Aorta (tissue), 5 donors: Measurements from ENCODE around the gene ZDHHC13. TPM values are rescaled to one million over a fixed set of nuclear protein-coding genes. Genes with fewer than 3 reads are reported as not detected.
"Not testable (repeated sequence)": the region's sequence is repeated elsewhere in the genome, so short reads cannot be mapped to it uniquely, and the experiment has no call there.

Source experiments
- ATAC-seq: fragments of 200-7000 bp; cut with Tn5 transposase; one replicate; pipeline ENCODE4 v1.9.1; 2022; ENCODE audit warnings: moderate library complexity; ENCODE audit not compliant: low FRiP score
- DNase-seq, 2 donors: peaks; one replicate each; pipeline ENCODE4 v3.0.0-alpha.2; 2020
- H3K27ac ChIP-seq, 2 donors: one replicate each; pipeline ENCODE4 v1.5.1; 2013; ENCODE audit warnings: low read length in 2 of 2, mild to moderate bottlenecking in 2 of 2, moderate library complexity in 2 of 2, control low read depth in 1 of 2, inconsistent platforms in 1 of 2, low read depth in 1 of 2
- H3K27me3 ChIP-seq, 2 donors: one replicate each; pipeline ENCODE4 v1.6.1; 2013; ENCODE audit warnings: control low read depth in 1 of 2, low read length in 1 of 2, mild to moderate bottlenecking in 1 of 2, moderate library complexity in 1 of 2; ENCODE audit not compliant: insufficient read depth in 2 of 2, control insufficient read depth in 1 of 2
- H3K36me3 ChIP-seq, 2 donors: one replicate each; pipeline ENCODE4 v1.6.1; 2013; ENCODE audit warnings: control low read depth in 1 of 2, low read length in 1 of 2, mild to moderate bottlenecking in 1 of 2; ENCODE audit not compliant: insufficient read depth in 2 of 2, control insufficient read depth in 1 of 2
- H3K4me1 ChIP-seq, 2 donors: one replicate each; pipeline ENCODE4 v1.6.1; 2013; ENCODE audit warnings: low read length in 2 of 2, control low read depth in 1 of 2, mild to moderate bottlenecking in 1 of 2, moderate library complexity in 1 of 2; ENCODE audit not compliant: insufficient read depth in 2 of 2, control insufficient read depth in 1 of 2
- H3K4me3 ChIP-seq, 2 donors: one replicate each; pipeline ENCODE4 v1.5.1; 2013; ENCODE audit warnings: low read length in 2 of 2, control low read depth in 1 of 2, mild to moderate bottlenecking in 1 of 2
- H3K9me3 ChIP-seq: one replicate; pipeline ENCODE4 v1.6.1; 2013; ENCODE audit warnings: mild to moderate bottlenecking, low read length; ENCODE audit not compliant: control insufficient read depth
- WGBS, 2 donors: extraction: QIAGEN DNeasy Blood & Tissue Kit; methylation state at CpG; one replicate each; pipeline ENCODE4 v1.1.7; 2013; 5-methylcytosine and 5-hydroxymethylcytosine counted together
- intact Hi-C, 2 donors: fragments of 100-400 bp; cut with DNase I; formaldehyde crosslinking; loops; one replicate each; pipeline versions ENCODE4 v1.14.2 to v1.15.0; 2022
- polyA plus RNA-seq, 2 donors: library from polyadenylated mRNA; stranded (reverse); fragments of 200-250 nt; gene quantifications; one replicate each; pipeline ENCODE4 v1.2.3, GENCODE V29; 2013
- total RNA-seq, 2 donors: library from RNA; stranded (reverse); fragmentation: NEBNext Ultra II Directional; extraction: Animal tissue kit (Norgen Biotek cat#: 25700); gene quantifications; one replicate each; pipeline ENCODE4 v1.2.1, GENCODE V29; 2021
- donor health status: healthy with polysubstance abuse.
- donor health status: Bipolar disorder and iron deficiency.
- donor health status: DM: no; HTN: no; CAD: no.
- donor health status: DM: no; HTN: no; CAD: no.
- donor health status: DM: yes; HTN: yes; CAD: no.

The ZDHHC13 gene
- total and polyA plus RNA-seq, 4 donors = 3.3 to 14.7 (median 7.7) TPM

DNA sequence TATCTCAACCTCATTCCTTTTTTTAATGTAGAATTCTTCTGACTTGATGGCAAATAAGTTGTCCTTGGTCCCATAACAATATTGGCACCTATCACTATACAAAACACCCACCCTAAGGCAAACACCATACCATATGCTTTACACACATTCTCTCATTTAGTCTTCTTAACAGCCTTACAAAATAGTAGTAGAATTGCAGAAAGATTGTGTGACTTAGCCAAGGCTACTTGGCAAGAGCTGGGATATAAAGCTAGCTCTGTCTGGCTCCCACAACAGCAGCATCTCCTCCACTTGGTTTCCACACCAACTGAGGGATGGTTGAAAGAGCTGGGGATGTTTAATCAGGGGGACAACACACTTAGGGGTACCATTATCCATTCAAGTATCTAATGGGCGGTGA, 9.8 kb upstream of the ZDHHC13 start:
- Histone ChIP-seq H3K27ac (no peak overlapping the region), H3K36me3 (no peaks in the 10 kb centered on the region), H3K27me3 (peaks cover 0 to 7% of the 10 kb centered on the region in 2 donors), H3K9me3 (no peaks in the 10 kb centered on the region), H3K4me3 (no peak overlapping the region), H3K4me1 (no peaks in the 10 kb centered on the region)
- no peak for DNase-seq
- 98 to 100% methylated on average over 1 of the region's 1 CpG for WGBS, 2 donors
- intact Hi-C loops = no loop called here
- ATAC-seq = no peak

DNA sequence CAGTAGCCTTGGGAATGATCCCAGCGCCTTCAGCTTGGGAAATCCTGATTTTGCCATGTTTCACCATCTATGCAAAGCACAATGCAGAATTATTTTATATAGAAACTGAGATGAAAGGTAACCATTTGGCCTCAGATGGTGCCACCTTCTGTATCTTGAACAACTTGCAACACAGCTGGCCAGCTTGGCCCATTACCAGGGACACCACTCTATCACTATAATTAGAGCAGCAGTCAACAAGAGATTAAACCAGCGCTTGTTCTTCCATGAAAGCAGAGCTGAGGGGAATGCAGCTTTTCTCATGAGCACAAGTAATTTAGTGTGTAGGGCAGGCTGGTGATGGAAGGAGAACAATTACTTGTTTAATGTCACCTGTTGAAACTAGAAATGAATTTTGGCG, 6.7 kb upstream of the ZDHHC13 start:
- Histone ChIP-seq H3K36me3 (no peaks in the 10 kb centered on the region), H3K9me3 (no peaks in the 10 kb centered on the region), H3K4me1 (no peaks in the 10 kb centered on the region), H3K27me3 (peaks cover 0 to 7% of the 10 kb centered on the region in 2 donors), H3K27ac (no peak overlapping the region), H3K4me3 (no peak overlapping the region)
- ATAC-seq (no peak), DNase-seq (no peak)
- intact Hi-C loops = no loop called here
- WGBS, 2 donors = 80 to 87% methylated on average over 3 of the region's 3 CpGs

DNA sequence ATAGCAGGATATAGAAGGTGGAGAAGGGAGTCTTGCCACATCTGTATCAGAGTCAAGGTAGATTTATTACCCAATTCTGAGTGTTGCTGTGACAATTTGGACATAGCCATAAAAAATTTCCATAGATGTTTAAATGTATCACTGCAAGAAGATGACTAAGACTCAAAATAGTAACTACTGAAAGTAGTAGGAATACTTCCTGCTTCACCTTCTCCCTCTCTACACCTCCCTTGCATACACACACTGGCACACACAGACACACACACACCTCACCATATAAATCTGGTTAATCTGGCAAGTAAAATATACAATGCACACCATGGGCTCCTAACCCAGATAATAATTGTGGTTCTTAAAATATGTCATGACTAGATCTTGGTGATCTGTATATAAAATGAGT, 5.2 kb upstream of the ZDHHC13 start:
- no peak for DNase-seq
- H3K9me3 ChIP-seq = no peaks in the 10 kb centered on the region
- intact Hi-C loops = no loop called here
- H3K27me3 ChIP-seq = peaks cover 0 to 7% of the 10 kb centered on the region in 2 donors
- H3K4me3 ChIP-seq = no peak overlapping the region
- ATAC-seq = no peak
- no peak overlapping the region for H3K27ac ChIP-seq
- H3K4me1 ChIP-seq = no peaks in the 10 kb centered on the region
- no peaks in the 10 kb centered on the region for H3K36me3 ChIP-seq

DNA sequence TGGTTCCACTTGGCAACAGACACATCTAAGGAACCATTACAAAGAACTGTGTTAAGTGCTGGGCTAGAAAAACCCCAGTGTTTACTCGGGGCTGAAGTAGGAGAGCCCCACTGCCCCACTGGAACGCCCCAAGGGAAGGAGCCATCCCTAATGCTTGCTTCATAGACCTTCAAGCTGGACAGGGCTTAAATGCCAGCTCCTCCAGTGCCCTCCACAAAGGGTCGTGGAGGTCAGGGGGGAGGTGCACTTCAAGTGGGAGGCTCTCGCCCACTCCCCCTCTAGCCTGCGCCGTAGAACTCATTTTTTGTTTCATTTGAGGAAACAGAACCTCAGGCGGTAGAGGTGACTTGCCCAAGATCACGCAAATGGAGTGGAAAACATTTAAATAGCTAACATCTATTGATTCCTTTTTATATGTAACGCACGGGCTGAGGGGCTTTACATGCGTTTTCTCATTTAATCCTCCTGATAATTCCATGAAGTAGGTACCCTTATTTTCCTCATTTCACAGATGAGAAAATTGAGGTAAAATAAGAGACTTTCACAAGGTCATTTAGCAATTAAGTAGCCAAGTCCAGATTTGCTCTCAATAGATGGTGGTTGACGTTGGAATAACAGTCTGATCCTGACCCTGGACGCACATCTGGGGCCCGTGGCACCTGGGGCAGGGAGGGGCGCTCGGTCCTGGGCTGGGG, 545 bp upstream of the ZDHHC13 start:
- H3K9me3 ChIP-seq = no peaks in the 10 kb centered on the region
- 30 to 37% methylated on average over 16 of the region's 16 CpGs for WGBS, 2 donors
- intact Hi-C loops = no loop called here
- no peaks in the 10 kb centered on the region for H3K4me1 ChIP-seq
- H3K36me3 ChIP-seq = no peaks in the 10 kb centered on the region
- no peak overlapping the region for H3K27ac ChIP-seq
- ATAC-seq = no peak
- DNase-seq = no peak
- peaks cover 0 to 1% of the 10 kb centered on the region in 2 donors for H3K27me3 ChIP-seq
- peak overlapping the region in 1 of 2 donors; percentile 73 for H3K4me3 ChIP-seq

DNA sequence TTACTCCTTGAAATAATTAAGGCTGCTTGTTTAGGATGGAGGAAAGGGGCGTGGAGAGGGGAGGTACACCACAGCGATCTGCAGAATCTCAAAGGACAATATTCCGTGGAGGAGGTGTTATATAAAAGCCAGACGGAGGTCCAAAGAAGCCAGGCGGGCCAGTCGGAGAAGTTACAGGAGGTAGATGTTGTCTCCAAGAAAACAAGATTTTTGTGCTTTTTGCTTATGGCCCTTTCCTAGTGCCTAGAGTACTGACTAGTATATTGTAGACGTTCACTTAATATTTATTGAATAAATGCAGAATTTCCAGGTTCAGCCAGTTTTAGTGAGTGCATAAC, 761 bp downstream of the ZDHHC13 start:
- Histone ChIP-seq H3K27ac (no peak overlapping the region), H3K4me3 (peak overlapping the region in 1 of 2 donors; percentile 73), H3K27me3 (no peaks in the 10 kb centered on the region), H3K4me1 (no peaks in the 10 kb centered on the region), H3K9me3 (no peaks in the 10 kb centered on the region), H3K36me3 (no peaks in the 10 kb centered on the region)
- ATAC-seq (no peak), DNase-seq (no peak)
- 12% methylated on average over 7 of the region's 7 CpGs for WGBS, 2 donors
- intact Hi-C loops = no loop called here

DNA sequence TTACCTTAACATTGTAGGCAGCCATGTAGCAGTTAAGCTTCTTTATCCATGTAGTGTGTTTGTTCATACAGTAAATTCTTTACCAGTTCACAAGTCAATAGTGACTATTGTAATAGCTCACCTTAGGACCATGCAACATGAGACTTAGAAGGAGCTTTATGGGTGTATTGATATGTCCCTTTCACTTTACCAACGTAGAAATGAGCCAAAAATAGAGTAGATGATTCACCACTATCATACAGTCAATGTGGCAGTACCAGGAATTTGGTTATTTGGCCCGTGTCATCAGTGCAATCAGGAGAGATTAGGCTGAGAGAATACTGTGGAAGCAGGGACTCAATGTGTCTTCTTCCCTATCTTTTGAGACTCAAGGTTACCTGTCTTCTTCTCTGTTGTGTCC, 4.7 kb downstream of the ZDHHC13 start:
- intact Hi-C loops = no loop called here
- DNase-seq (no peak), ATAC-seq (no peak)
- H3K4me3 ChIP-seq = no peak overlapping the region
- no peak overlapping the region for H3K27ac ChIP-seq
- WGBS, 2 donors = 65 to 77% methylated on average over 2 of the region's 2 CpGs
- H3K36me3 ChIP-seq = no peaks in the 10 kb centered on the region
- no peaks in the 10 kb centered on the region for H3K27me3 ChIP-seq
- no peaks in the 10 kb centered on the region for H3K9me3 ChIP-seq
- H3K4me1 ChIP-seq = no peaks in the 10 kb centered on the region

DNA sequence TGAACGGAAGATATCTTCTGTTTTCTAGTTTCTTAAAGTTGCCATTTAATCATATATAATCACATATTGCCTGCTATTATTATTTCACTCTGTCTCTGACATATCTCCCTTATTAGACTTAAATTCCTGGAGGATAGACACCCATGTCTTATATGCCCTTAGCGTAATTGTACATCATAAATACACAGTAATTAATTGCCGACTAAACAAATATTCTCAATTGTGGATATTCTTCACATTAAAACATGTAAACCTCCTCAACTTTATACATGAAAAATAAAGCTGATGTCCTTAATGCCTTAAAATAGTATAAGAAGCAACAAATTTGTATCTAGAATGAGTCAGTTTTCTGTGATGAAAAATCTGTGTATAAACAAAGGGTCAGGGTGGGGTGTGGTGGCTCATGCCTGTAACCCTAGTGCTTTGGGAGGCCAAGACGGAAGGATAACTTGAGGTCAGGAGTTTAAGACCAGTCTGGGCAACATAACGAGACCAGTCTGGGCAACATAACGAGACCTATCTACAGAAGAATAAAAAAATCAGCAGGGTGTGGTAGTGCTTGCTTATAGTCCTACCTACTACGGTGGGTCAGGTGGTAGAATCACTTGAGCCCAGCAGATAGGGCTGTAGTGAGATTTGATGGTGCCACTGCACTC, 6.1 kb downstream of the ZDHHC13 start:
- Histone ChIP-seq H3K36me3 (no peaks in the 10 kb centered on the region), H3K27ac (no peak overlapping the region), H3K4me3 (no peak overlapping the region), H3K9me3 (no peaks in the 10 kb centered on the region), H3K4me1 (no peaks in the 10 kb centered on the region), H3K27me3 (no peaks in the 10 kb centered on the region)
- DNase-seq = no peak
- ATAC-seq = no peak
- intact Hi-C loops = no loop called here
- 96 to 98% methylated on average over 7 of the region's 7 CpGs for WGBS, 2 donors

DNA sequence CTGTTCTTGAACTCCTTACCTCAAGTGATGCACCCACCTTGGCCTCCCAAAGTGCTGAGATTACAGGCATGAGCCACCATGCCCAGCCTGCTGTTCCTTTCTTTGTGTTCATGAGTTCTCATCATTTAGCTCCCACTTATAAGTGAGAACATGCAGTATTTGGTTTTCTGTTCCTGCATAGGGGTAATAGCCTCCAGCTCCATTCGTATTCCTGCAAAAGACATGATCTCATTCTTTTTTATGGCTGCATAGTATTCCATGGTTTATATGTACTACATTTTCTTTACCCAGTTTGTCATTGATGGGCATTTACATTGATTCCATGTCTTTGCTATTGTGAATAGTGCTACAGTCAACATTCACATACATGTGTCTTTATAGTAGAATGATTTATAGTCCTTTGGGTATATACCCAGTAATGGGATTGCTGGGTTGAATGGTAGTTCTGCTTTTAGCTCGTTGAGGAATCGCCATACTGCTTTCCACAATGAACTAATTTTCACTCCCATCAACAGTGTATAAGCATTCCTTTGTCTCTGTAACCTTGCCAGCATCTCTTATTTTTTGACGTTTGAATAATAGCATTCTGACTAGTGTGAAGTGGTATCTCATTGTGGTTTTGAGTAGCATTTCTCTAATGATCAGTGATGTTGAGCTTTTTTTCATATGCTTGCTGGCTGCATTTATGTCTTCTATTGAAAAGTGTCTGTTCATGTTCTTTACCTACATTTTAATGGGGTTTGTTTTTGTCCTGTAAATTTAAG, 9.8 kb downstream of the ZDHHC13 start:
- ATAC-seq, intact Hi-C loops, H3K9me3 ChIP-seq, H3K27me3 ChIP-seq, DNase-seq, H3K36me3 ChIP-seq, H3K27ac ChIP-seq, H3K4me3 ChIP-seq, H3K4me1 ChIP-seq: not testable (repeated sequence)
- WGBS, 2 donors = 88 to 90% methylated on average over 4 of the region's 4 CpGs

DNA sequence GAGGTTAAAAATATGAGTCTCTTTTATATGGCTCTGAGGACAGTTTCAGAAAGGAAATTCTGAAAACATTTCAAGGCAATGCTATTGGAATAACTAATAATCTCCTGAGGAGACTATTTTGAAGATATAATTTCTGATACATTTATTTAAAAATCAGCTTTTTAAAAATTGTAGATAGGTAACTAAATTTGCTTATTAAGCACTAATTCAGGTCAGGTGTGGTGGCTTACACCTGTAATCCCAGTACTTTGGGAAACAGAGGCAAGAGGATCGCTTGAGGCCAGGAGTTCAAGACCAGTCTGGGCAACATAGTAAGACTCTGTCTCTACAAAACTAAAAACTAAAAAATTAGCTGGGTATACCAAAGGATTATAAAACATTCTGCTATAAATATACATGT, 17.0 kb downstream of the ZDHHC13 start:
- 94 to 97% methylated on average over 1 of the region's 1 CpG for WGBS, 2 donors
- H3K27ac ChIP-seq = no peak overlapping the region
- H3K4me3 ChIP-seq = no peak overlapping the region
- H3K36me3 ChIP-seq = no peaks in the 10 kb centered on the region
- DNase-seq (no peak), ATAC-seq (no peak)
- H3K4me1 ChIP-seq = no peaks in the 10 kb centered on the region
- no peaks in the 10 kb centered on the region for H3K27me3 ChIP-seq
- H3K9me3 ChIP-seq = no peaks in the 10 kb centered on the region
- intact Hi-C loops = no loop called here
